HepG2 (cell line): ENCODE measurements around the gene NCBP3. TPM values are rescaled to one million over a fixed set of nuclear protein-coding genes. Genes with fewer than 3 reads are reported as not detected.
A peak's percentile ranks its signal among the peaks of the same experiment; 100 is the strongest.

Source experiments
- ATAC-seq: fragments of 200-7000 bp; cut with Tn5 transposase; 3 replicates; pipeline ENCODE4 v1.9.1; 2020; ENCODE audit warnings: mild to moderate bottlenecking, moderate library complexity
- BruUV-seq: library from RNA; stranded (reverse); fragments of 400-500 nt; replicated peaks from 2 replicates; lab custom pipeline; 2021; lab: Mats Ljungman, UMichigan
- CTCF ChIA-PET: fragments of 300-600 bp; formaldehyde crosslinking; extraction: SDS; loops from one replicate; lab custom pipeline; 2021; ENCODE audit warnings: low total read pairs, inconsistent platforms, low intra/inter-chr PET ratio; lab: Yijun Ruan, JAX
- POLR2A ChIA-PET: fragments of 350-600 bp; sonication (Branson Sonifier 250); formaldehyde crosslinking; loops from one replicate; lab custom pipeline; 2020; ENCODE audit warnings: antibody characterized with exemption, inconsistent platforms; lab: Yijun Ruan, JAX
- DNase-seq: peaks from one replicate; pipeline ENCODE4 v3.0.0-alpha.2; 2015; ENCODE audit warnings: low spot score
- FAIRE-seq: peaks from 3 replicates; lab custom pipeline; 2011; peaks lifted over from hg19 to GRCh38; lab: Jason Lieb, UNC
- H2AFZ ChIP-seq: one replicate; pipeline ENCODE4 v1.6.1; 2011; ENCODE audit warnings: low read length, inconsistent platforms
- H3K27ac ChIP-seq: fragments of 300-600 bp; 3 replicates; pipeline ENCODE4 v1.8.0; 2011; ENCODE audit warnings: mixed run types, mild to moderate bottlenecking, mixed read lengths, low read length, inconsistent platforms; ENCODE audit not compliant: insufficient read depth; ENCODE audit errors: extremely low read length
- H3K27me3 ChIP-seq, 2 experiments: fragments of 200-600 bp in 1 of 2; 2 replicates in 1 of 2; 3 replicates in 1 of 2; pipeline versions ENCODE4 v1.6.0 to v1.8.0; 2011; ENCODE audit warnings: low read length in 2 of 2, mild to moderate bottlenecking in 2 of 2, moderate library complexity in 2 of 2, inconsistent platforms in 1 of 2; ENCODE audit not compliant: insufficient read depth in 2 of 2, control insufficient read depth in 1 of 2
- H3K36me3 ChIP-seq, 2 experiments: fragments of 200-600 bp in 1 of 2; replicated peaks in 1 of 2; 2 replicates in 1 of 2; 3 replicates in 1 of 2; pipeline versions ENCODE4 v1.5.1 to v1.8.0; 2011; ENCODE audit warnings: low read length in 2 of 2, inconsistent platforms in 1 of 2; ENCODE audit not compliant: insufficient read depth in 2 of 2, control insufficient read depth in 1 of 2
- H3K4me1 ChIP-seq: 2 replicates; pipeline ENCODE4 v1.5.1; 2012; ENCODE audit warnings: low read length, inconsistent platforms; ENCODE audit not compliant: insufficient read depth
- H3K4me2 ChIP-seq: 2 replicates; pipeline ENCODE4 v1.6.0; 2011; ENCODE audit warnings: low read depth, low read length, inconsistent platforms
- H3K4me3 ChIP-seq, 3 experiments: fragments of 200-600 bp in 1 of 3; sonication (generic), shearing (Covaris generic) in 1 of 3; replicated peaks in 1 of 3; 2 replicates each; pipeline ENCODE4 v1.5.1; 2011 to 2016; ENCODE audit warnings: low read length in 3 of 3, inconsistent platforms in 2 of 3, low read depth in 2 of 3, mild to moderate bottlenecking in 2 of 3, control low read depth in 1 of 3, mixed read lengths in 1 of 3; ENCODE audit not compliant: insufficient read depth in 1 of 3
- H3K79me2 ChIP-seq: one replicate; pipeline ENCODE4 v1.6.1; 2011; ENCODE audit warnings: low read length, inconsistent platforms; ENCODE audit not compliant: insufficient read depth
- H3K9ac ChIP-seq: 2 replicates; pipeline ENCODE4 v1.6.0; 2011; ENCODE audit warnings: mild to moderate bottlenecking, low read depth, low read length, inconsistent platforms; ENCODE audit not compliant: insufficient read depth
- H3K9me3 ChIP-seq: 2 replicates; pipeline ENCODE4 v1.5.1; 2012; ENCODE audit warnings: mild to moderate bottlenecking, low read length
- H4K20me1 ChIP-seq: 2 replicates; pipeline ENCODE4 v1.6.0; 2011; ENCODE audit warnings: inconsistent platforms, mild to moderate bottlenecking, low read length, moderate library complexity; ENCODE audit not compliant: insufficient read depth
- ASH2L ChIP-seq: fragments of 300-600, 200-600 bp; sonication (generic); IDR thresholded peaks from 2 replicates; pipeline ENCODE4 v1.7.0; 2017; ENCODE audit warnings: low read depth, mild to moderate bottlenecking, moderate library complexity, mixed read lengths, low read length; ENCODE audit not compliant: insufficient read length
- EHMT2 ChIP-seq: fragments of 200-600 bp; sonication (generic); IDR thresholded peaks from 2 replicates; pipeline ENCODE4 v1.7.0; 2017; ENCODE audit warnings: antibody characterized with exemption, low read depth, low read length, borderline replicate concordance
- IRX3 ChIP-seq: sonication (generic); formaldehyde crosslinking; IDR thresholded peaks from 2 replicates; pipeline ENCODE4 v1.8.1; 2023; ENCODE audit warnings: mild to moderate bottlenecking, low read depth, missing genetic modification reagents, borderline replicate concordance
- KAT2B ChIP-seq: fragments of 150-350 bp; IDR thresholded peaks from 2 replicates; pipeline ENCODE4 v1.6.1; 2014; ENCODE audit warnings: low read depth, low read length, borderline replicate concordance
- KLF15 ChIP-seq: sonication (generic); formaldehyde crosslinking; IDR thresholded peaks from 2 replicates; pipeline ENCODE4 v1.8.1; 2023; ENCODE audit warnings: borderline replicate concordance, mild to moderate bottlenecking, inconsistent platforms, missing genetic modification reagents, mixed read lengths
- PITX1 ChIP-seq: sonication (generic); formaldehyde crosslinking; IDR thresholded peaks from 2 replicates; pipeline ENCODE4 v1.5.1; 2020; ENCODE audit warnings: mild to moderate bottlenecking, missing genetic modification reagents
- PLSCR1 ChIP-seq: sonication (generic); formaldehyde crosslinking; IDR thresholded peaks from 2 replicates; pipeline ENCODE4 v1.5.0; 2020; ENCODE audit warnings: missing genetic modification reagents, mild to moderate bottlenecking, borderline replicate concordance
- RBM39 ChIP-seq: fragments of 200-400 bp; formaldehyde crosslinking; IDR thresholded peaks from one replicate; pipeline ENCODE4 v1.6.1; 2018; ENCODE audit warnings: antibody characterized with exemption, mild to moderate bottlenecking, low read depth, low read length; ENCODE audit not compliant: poor library complexity, severe bottlenecking
- SRY ChIP-seq: sonication (generic); formaldehyde crosslinking; IDR thresholded peaks from 2 replicates; pipeline ENCODE4 v1.8.0; 2022; ENCODE audit warnings: mild to moderate bottlenecking, missing genetic modification reagents
- TEAD2 ChIP-seq: sonication (generic); formaldehyde crosslinking; IDR thresholded peaks from 2 replicates; pipeline ENCODE4 v1.9.0; 2021; ENCODE audit warnings: missing genetic modification reagents
- ZBTB1 ChIP-seq: sonication (generic); formaldehyde crosslinking; IDR thresholded peaks from 2 replicates; pipeline ENCODE4 v1.4.0; 2020; ENCODE audit warnings: missing genetic modification reagents, borderline replicate concordance
- ZFP36L1 ChIP-seq: sonication (generic); formaldehyde crosslinking; IDR thresholded peaks from 2 replicates; pipeline ENCODE4 v1.8.0; 2022; ENCODE audit warnings: mild to moderate bottlenecking, missing genetic modification reagents, moderate library complexity
- ZNF124 ChIP-seq: sonication (generic); formaldehyde crosslinking; IDR thresholded peaks from 2 replicates; pipeline ENCODE4 v1.4.0; 2020; ENCODE audit warnings: missing genetic modification reagents
- ZNF33A ChIP-seq: sonication (generic); formaldehyde crosslinking; IDR thresholded peaks from 2 replicates; pipeline ENCODE4 v1.5.1; 2020; ENCODE audit warnings: missing genetic modification reagents, mild to moderate bottlenecking, moderate library complexity, borderline replicate concordance
- ZNF577 ChIP-seq: sonication (generic); formaldehyde crosslinking; IDR thresholded peaks from 2 replicates; pipeline ENCODE4 v1.4.0; 2020; ENCODE audit warnings: mild to moderate bottlenecking, low read depth, missing genetic modification reagents, borderline replicate concordance
- ZNF615 ChIP-seq: sonication (generic); formaldehyde crosslinking; IDR thresholded peaks from 2 replicates; pipeline ENCODE4 v1.5.0; 2020; ENCODE audit warnings: mild to moderate bottlenecking, missing genetic modification reagents, borderline replicate concordance
- WGBS: methylation state at CpG from one replicate; pipeline ENCODE4 v1.1.6; 2017; ENCODE audit warnings: low lambda C conversion rate; 5-methylcytosine and 5-hydroxymethylcytosine counted together
- in situ Hi-C: cut with HindIII; loops from 2 replicates; pipeline ENCODE4 v1.10.0; 2017; ENCODE audit warnings: low pct_unique_long_range_greater_than_20kb; ENCODE audit not compliant: extremely low pct_ligation_motif_present
- intact Hi-C: fragments of 100-400 bp; cut with micrococcal nuclease; formaldehyde crosslinking; loops from one replicate; pipeline ENCODE4 v1.10.0; 2022; ENCODE audit not compliant: unreplicated experiment
- polyA plus RNA-seq, 8 experiments: library from polyadenylated mRNA; depleted of rRNA in 3 of 8; stranded (reverse) in 7 of 8; unstranded in 1 of 8; fragments of >200 nt; fragmentation: Illumina TruSeq in 4 of 8; extraction: Trizol in 4 of 8; gene quantifications; 2 replicates each; pipeline versions ENCODE4 v1.2.1 to v1.2.3, GENCODE V29; 2011 to 2016; ENCODE audit warnings: low read depth in 4 of 8, missing spikeins in 1 of 8, mixed read lengths in 1 of 8; ENCODE audit not compliant: insufficient read depth in 1 of 8
- total RNA-seq, 5 experiments: library from RNA; depleted of rRNA; stranded (reverse); fragments of >200 nt; fragmentation: Illumina TruSeq; extraction: Trizol; gene quantifications; 2 replicates each; pipeline ENCODE4 v1.2.3, GENCODE V29; 2016; ENCODE audit warnings: low read depth in 1 of 5
- TF ChIP-seq, protein P1 (sequence below): fragments of 450-650 bp; IDR thresholded peaks from 2 replicates; pipeline ENCODE4 v1.6.1; 2017

Gene NCBP3
- total and polyA plus RNA-seq, 2 of the 13 experiments (the other 11 are each of a cell fraction or from before 2014, with no cell fraction given): 19.5 to 24.8 TPM

GRCh38 chr17:3805581-3805980 is 40.5 kb downstream of the NCBP3 start:
- peaks cover 5 to 15% of the 10 kb centered on the region in 2 experiments; a peak in 4 of 5 replicates for H3K36me3 ChIP-seq
- H3K4me1 ChIP-seq: peaks cover 61% of the 10 kb centered on the region
- TF ChIP-seq EHMT2: no peak
- TF ChIP-seq, protein P1, sequence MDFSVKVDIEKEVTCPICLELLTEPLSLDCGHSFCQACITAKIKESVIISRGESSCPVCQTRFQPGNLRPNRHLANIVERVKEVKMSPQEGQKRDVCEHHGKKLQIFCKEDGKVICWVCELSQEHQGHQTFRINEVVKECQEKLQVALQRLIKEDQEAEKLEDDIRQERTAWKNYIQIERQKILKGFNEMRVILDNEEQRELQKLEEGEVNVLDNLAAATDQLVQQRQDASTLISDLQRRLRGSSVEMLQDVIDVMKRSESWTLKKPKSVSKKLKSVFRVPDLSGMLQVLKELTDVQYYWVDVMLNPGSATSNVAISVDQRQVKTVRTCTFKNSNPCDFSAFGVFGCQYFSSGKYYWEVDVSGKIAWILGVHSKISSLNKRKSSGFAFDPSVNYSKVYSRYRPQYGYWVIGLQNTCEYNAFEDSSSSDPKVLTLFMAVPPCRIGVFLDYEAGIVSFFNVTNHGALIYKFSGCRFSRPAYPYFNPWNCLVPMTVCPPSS: no peak
- no peak for TF ChIP-seq RBM39
- TF ChIP-seq PITX1 (CRISPR knock-in tag): no peak
- TF ChIP-seq ZNF615 (CRISPR knock-in tag): no peak
- TF ChIP-seq TEAD2 (CRISPR knock-in tag): no peak
- ATAC-seq (no peak), FAIRE-seq (no peak), DNase-seq (no peak)
- H3K27me3 ChIP-seq: no peaks in the 10 kb centered on the region
- H3K27ac ChIP-seq: peak overlapping the region; percentile 98
- H3K4me2 ChIP-seq: no peak overlapping the region
- 100% methylated on average over 3 of the region's 5 CpGs for WGBS
- H4K20me1 ChIP-seq: no peaks in the 10 kb centered on the region
- intact Hi-C loops: no loop called here
- H3K79me2 ChIP-seq: no peaks in the 10 kb centered on the region
- no peak overlapping the region for H2AFZ ChIP-seq
- BruUV-seq: no TSS peak
- POLR2A ChIA-PET: interaction anchor here (1.0 to 5.9 kb wide), 2 partner anchors 11 to 17 kb away, joined by 3 to 39 read pairs; no protein-coding TSS in a partner anchor
- no peak overlapping the region for H3K4me3 ChIP-seq
- in situ Hi-C loops: no loop called here
- CTCF ChIA-PET: no interaction called here
- H3K9ac ChIP-seq: no peak overlapping the region
- H3K9me3 ChIP-seq: no peaks in the 10 kb centered on the region

- Histone ChIP-seq H3K4me1 (peaks cover 71% of the 10 kb centered on the region), H3K4me3 (no peak overlapping the region; a peak in 1 of 6 replicates), H3K9ac (peak overlapping the region; percentile 23; the same call in 1 of the 2 replicates), H3K36me3 (peaks cover 2 to 7% of the 10 kb centered on the region in 2 experiments; a peak in 2 of 5 replicates), H4K20me1 (no peaks in the 10 kb centered on the region), H2AFZ (no peak overlapping the region), H3K4me2 (peak overlapping the region; percentile 45), H3K27me3 (no peaks in the 10 kb centered on the region), H3K27ac (peak overlapping the region; percentile 98), H3K79me2 (no peaks in the 10 kb centered on the region), H3K9me3 (no peaks in the 10 kb centered on the region)
- ChIA-PET POLR2A (interaction anchor here (1.0 to 5.9 kb wide), 5 partner anchors 10 to 66 kb away, joined by 3 to 39 read pairs (median 3); no protein-coding TSS in a partner anchor), CTCF (no interaction called here)
- peak; percentile 40 for FAIRE-seq
- 56% methylated on average over 2 of the region's 6 CpGs for WGBS
- BruUV-seq: no TSS peak
- in situ Hi-C loops (no loop called here), intact Hi-C loops (no loop called here)
- peak; percentile 58 for DNase-seq
- peak; percentile 10; the same call in 2 of the 3 replicates for ATAC-seq
- no peak for TF ChIP-seq SRY
- TF ChIP-seq KAT2B: no peak
- no peak for TF ChIP-seq ZNF33A (CRISPR knock-in tag)
- no peak for TF ChIP-seq ZNF124 (CRISPR knock-in tag)
- TF ChIP-seq IRX3 (CRISPR knock-in tag): no peak
- no peak for TF ChIP-seq ZBTB1 (CRISPR knock-in tag)
- TF ChIP-seq KLF15: no peak
- TF ChIP-seq ZNF577: no peak
- no peak for TF ChIP-seq ZFP36L1
- TF ChIP-seq ASH2L: no peak
- no peak for TF ChIP-seq PLSCR1 (CRISPR knock-in tag)
Observed at GRCh38 chr17:3804503-3804931, 41.5 kb downstream of the NCBP3 start.
